ENCODE results near the gene WNT2B. TPM values are rescaled to one million over a fixed set of nuclear protein-coding genes. Genes with fewer than 3 reads are reported as not detected.

The WNT2B gene
- total RNA-seq, 1 experiment from 2014 or later, result 1.2 TPM

- no peak for TF ChIP-seq STAT6 (CRISPR knock-in tag; conservative IDR thresholded peaks at IDR 0.05; ENCODE audit: low read depth)
- no peak for TF ChIP-seq NR3C1 (CRISPR knock-in tag; conservative IDR thresholded peaks at IDR 0.05; ENCODE audit: low read depth)
Measured at GRCh38 chr1:112540226-112540794, 31.5 kb downstream of the WNT2B start (continued).

- no peak overlapping the region for H3K4me3 Mint-ChIP-seq
- ChIA-PET CTCF (no interaction called here), POLR2A (no interaction called here)
- TF ChIP-seq E2F4 (CRISPR knock-in tag; IDR thresholded peaks at IDR 0.05; ENCODE audit: borderline replicate concordance, low read depth) (no peak), SP1 (CRISPR knock-in tag; conservative IDR thresholded peaks at IDR 0.05) (no peak), GTF2I (CRISPR knock-in tag; conservative IDR thresholded peaks at IDR 0.05) (no peak), ATF2 (CRISPR knock-in tag; IDR thresholded peaks at IDR 0.05; ENCODE audit: borderline replicate concordance, low read depth) (no peak)
- no peaks in the 10 kb centered on the region for H3K9me3 Mint-ChIP-seq
- DNase-seq (ENCODE audit: low spot score), result no peak
- H3K27me3 Mint-ChIP-seq (ENCODE audit: low read depth), result no peaks in the 10 kb centered on the region
- H3K36me3 Mint-ChIP-seq, result no peaks in the 10 kb centered on the region
- no peak for ATAC-seq
- no peak overlapping the region for H3K27ac Mint-ChIP-seq
- no peaks in the 10 kb centered on the region for H3K4me1 Mint-ChIP-seq
Measured at GRCh38 chr1:112541299-112541698, 32.5 kb downstream of the WNT2B start.

GRCh38 chr1:112542206-112542973 is 33.6 kb downstream of the WNT2B start:
- H3K9me3 Mint-ChIP-seq, result no peaks in the 10 kb centered on the region
- no peak overlapping the region for H3K27ac Mint-ChIP-seq
- ChIA-PET CTCF (no interaction called here), POLR2A (no interaction called here)
- ATAC-seq (no peak), DNase-seq (ENCODE audit: low spot score) (no peak)
- no peaks in the 10 kb centered on the region for H3K27me3 Mint-ChIP-seq (ENCODE audit: low read depth)
- H3K4me3 Mint-ChIP-seq, result no peak overlapping the region
- no peaks in the 10 kb centered on the region for H3K4me1 Mint-ChIP-seq
- TF ChIP-seq ZNF396 (CRISPR knock-in tag; IDR thresholded peaks at IDR 0.05; ENCODE audit: borderline replicate concordance) (no peak), GRHL2 (CRISPR knock-in tag; IDR thresholded peaks at IDR 0.05; ENCODE audit: insufficient replicate concordance, severe bottlenecking) (no peak), ZNF425 (CRISPR knock-in tag; conservative IDR thresholded peaks at IDR 0.05) (no peak), ZNF138 (CRISPR knock-in tag; conservative IDR thresholded peaks at IDR 0.05) (no peak), SOX15 (CRISPR knock-in tag; IDR thresholded peaks at IDR 0.05) (no peak), ATF6 (CRISPR knock-in tag; IDR thresholded peaks at IDR 0.05) (no peak), ZNF263 (CRISPR knock-in tag; IDR thresholded peaks at IDR 0.05; ENCODE audit: low read depth) (no peak), ERG (CRISPR knock-in tag; IDR thresholded peaks at IDR 0.05) (no peak), TCF7 (CRISPR knock-in tag; IDR thresholded peaks at IDR 0.05; ENCODE audit: low read depth) (no peak), CREM (CRISPR knock-in tag; IDR thresholded peaks at IDR 0.05) (no peak), NR2C2 (CRISPR knock-in tag; IDR thresholded peaks at IDR 0.05) (no peak), RORB (CRISPR knock-in tag; IDR thresholded peaks at IDR 0.05) (no peak)
- H3K36me3 Mint-ChIP-seq, result no peaks in the 10 kb centered on the region

Measured in WTC11 (cell line).